Measurements from ENCODE around the gene VPS26C.

Gene VPS26C

GRCh38 chr21:37200641-37201480 lies 66.3 kb downstream of the VPS26C start:
- TF ChIP-seq, protein P1, sequence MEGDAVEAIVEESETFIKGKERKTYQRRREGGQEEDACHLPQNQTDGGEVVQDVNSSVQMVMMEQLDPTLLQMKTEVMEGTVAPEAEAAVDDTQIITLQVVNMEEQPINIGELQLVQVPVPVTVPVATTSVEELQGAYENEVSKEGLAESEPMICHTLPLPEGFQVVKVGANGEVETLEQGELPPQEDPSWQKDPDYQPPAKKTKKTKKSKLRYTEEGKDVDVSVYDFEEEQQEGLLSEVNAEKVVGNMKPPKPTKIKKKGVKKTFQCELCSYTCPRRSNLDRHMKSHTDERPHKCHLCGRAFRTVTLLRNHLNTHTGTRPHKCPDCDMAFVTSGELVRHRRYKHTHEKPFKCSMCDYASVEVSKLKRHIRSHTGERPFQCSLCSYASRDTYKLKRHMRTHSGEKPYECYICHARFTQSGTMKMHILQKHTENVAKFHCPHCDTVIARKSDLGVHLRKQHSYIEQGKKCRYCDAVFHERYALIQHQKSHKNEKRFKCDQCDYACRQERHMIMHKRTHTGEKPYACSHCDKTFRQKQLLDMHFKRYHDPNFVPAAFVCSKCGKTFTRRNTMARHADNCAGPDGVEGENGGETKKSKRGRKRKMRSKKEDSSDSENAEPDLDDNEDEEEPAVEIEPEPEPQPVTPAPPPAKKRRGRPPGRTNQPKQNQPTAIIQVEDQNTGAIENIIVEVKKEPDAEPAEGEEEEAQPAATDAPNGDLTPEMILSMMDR (conservative IDR thresholded peaks at IDR 0.05; ENCODE audit: low read depth, low read length), result no peak
- no peak for DNase-seq (ENCODE audit: low read depth)
- H3K4me3 ChIP-seq (ENCODE audit: low read depth, low read length), result no peak overlapping the region

- DNase-seq (ENCODE audit: low read depth), result peak; percentile 60
- TF ChIP-seq, protein P1 (conservative IDR thresholded peaks at IDR 0.05; ENCODE audit: low read depth, low read length), result no peak
- no peak overlapping the region for H3K4me3 ChIP-seq (ENCODE audit: low read depth, low read length)
Measured at GRCh38 chr21:37199057-37199924, 67.8 kb downstream of the VPS26C start.

DNA sequence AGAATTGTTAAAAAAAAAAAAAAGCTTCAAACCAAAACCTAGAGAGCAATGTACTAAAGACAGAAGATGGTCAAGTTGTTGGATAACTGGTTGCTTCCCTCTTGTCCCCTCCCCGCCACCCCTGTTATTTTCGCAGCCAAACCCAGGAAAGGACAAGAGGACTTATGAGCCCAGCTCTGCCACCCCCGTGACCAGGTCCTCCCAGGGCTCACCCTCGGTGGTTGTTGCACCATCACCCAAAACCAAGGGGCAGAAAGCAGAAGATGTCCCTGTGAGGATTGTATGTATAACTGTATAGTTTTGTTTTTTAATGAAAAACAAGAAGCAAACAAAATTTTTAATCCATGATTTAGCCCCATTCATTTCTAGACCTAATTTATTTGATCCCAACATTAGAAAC lies 69.4 kb downstream of the VPS26C start:
- no peak overlapping the region for H3K4me3 ChIP-seq (ENCODE audit: low read depth, low read length)
- no peak for DNase-seq (ENCODE audit: low read depth)
- TF ChIP-seq, protein P1 (conservative IDR thresholded peaks at IDR 0.05; ENCODE audit: low read depth, low read length), result no peak

- no peak overlapping the region for H3K4me3 ChIP-seq (ENCODE audit: low read depth, low read length)
- no peak for DNase-seq (ENCODE audit: low read depth)
- TF ChIP-seq, protein P1 (conservative IDR thresholded peaks at IDR 0.05; ENCODE audit: low read depth, low read length), result no peak
Measured at GRCh38 chr21:37196847-37197246, 70.3 kb downstream of the VPS26C start.

DNA sequence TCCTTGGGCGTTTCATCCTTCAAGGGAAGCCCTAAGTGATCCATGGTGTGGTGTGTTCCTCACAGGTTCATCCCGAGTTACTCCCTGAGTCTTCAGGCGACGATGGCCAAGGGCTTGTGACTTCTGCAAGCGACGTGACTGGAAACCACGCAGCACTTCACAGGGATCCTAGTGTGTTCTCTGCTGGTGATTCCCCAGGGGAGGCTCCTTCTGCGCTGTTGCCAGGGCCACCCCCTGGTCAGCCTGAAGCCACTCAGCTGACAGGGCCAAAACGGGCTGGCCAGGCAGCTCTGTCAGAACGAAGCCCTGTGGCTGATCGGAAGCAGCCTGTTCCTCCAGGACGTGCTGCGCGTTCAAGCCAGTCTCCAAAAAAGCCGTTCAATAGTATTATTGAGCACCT lies 71.5 kb downstream of the VPS26C start:
- DNase-seq (ENCODE audit: low read depth), result no peak
- H3K4me3 ChIP-seq (ENCODE audit: low read depth, low read length), result no peak overlapping the region
- TF ChIP-seq, protein P1 (conservative IDR thresholded peaks at IDR 0.05; ENCODE audit: low read depth, low read length), result no peak

DNA sequence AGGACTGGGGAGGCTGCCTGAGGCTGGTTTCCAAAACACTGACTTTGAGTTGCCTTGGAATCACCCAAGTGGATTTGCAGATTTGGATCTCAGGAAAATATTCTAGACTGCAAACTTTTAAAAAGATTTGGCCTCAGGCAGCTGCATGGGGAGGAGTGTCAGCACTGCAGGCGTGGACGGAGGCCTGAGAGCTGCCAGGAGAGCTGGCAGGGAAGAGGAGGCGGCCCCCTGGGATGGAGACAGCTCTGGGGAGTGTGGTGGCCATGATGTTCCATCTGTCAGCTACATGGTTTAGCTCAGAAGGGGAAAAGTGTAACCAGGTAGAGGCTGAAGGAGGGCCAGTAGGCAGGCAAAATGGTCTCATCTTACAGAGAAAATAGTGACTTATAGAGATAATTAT lies 72.1 kb downstream of the VPS26C start:
- no peak for DNase-seq (ENCODE audit: low read depth)
- TF ChIP-seq, protein P1 (conservative IDR thresholded peaks at IDR 0.05; ENCODE audit: low read depth, low read length), result no peak
- H3K4me3 ChIP-seq (ENCODE audit: low read depth, low read length), result no peak overlapping the region
